SK-N-SH (cell line): ENCODE data around the gene IL22.

Experiments
- MAX ChIP-seq: IDR thresholded peaks from 2 replicates; pipeline ENCODE4 v1.4.0; 2012; ENCODE audit warnings: low read depth
- POLR2AphosphoS5 ChIP-seq: IDR thresholded peaks from 2 replicates; pipeline ENCODE4 v1.6.1; 2012; ENCODE audit warnings: low read depth, low read length
- TAF1 ChIP-seq: IDR thresholded peaks from 2 replicates; pipeline ENCODE4 v1.6.1; 2012; ENCODE audit warnings: low read depth, mild to moderate bottlenecking, low read length, moderate library complexity, borderline replicate concordance
- YY1 ChIP-seq: IDR thresholded peaks from 2 replicates; pipeline ENCODE4 v1.4.0; 2012; ENCODE audit warnings: low read depth, mild to moderate bottlenecking
- TF ChIP-seq, protein P1 (sequence below): fragments of 200-600 bp; sonication (generic); IDR thresholded peaks from 2 replicates; pipeline ENCODE4 v1.6.1; 2017; ENCODE audit warnings: antibody characterized with exemption, mild to moderate bottlenecking, moderate library complexity
- TF ChIP-seq, protein P2 (sequence below): IDR thresholded peaks from 2 replicates; pipeline ENCODE4 v1.6.1; 2012; ENCODE audit warnings: mild to moderate bottlenecking, low read depth, low read length, moderate library complexity

- TF ChIP-seq, protein P1, sequence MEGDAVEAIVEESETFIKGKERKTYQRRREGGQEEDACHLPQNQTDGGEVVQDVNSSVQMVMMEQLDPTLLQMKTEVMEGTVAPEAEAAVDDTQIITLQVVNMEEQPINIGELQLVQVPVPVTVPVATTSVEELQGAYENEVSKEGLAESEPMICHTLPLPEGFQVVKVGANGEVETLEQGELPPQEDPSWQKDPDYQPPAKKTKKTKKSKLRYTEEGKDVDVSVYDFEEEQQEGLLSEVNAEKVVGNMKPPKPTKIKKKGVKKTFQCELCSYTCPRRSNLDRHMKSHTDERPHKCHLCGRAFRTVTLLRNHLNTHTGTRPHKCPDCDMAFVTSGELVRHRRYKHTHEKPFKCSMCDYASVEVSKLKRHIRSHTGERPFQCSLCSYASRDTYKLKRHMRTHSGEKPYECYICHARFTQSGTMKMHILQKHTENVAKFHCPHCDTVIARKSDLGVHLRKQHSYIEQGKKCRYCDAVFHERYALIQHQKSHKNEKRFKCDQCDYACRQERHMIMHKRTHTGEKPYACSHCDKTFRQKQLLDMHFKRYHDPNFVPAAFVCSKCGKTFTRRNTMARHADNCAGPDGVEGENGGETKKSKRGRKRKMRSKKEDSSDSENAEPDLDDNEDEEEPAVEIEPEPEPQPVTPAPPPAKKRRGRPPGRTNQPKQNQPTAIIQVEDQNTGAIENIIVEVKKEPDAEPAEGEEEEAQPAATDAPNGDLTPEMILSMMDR, result no peak
- TF ChIP-seq YY1 (no peak), POLR2AphosphoS5 (no peak), MAX (no peak), TAF1 (no peak)
- TF ChIP-seq, protein P2, sequence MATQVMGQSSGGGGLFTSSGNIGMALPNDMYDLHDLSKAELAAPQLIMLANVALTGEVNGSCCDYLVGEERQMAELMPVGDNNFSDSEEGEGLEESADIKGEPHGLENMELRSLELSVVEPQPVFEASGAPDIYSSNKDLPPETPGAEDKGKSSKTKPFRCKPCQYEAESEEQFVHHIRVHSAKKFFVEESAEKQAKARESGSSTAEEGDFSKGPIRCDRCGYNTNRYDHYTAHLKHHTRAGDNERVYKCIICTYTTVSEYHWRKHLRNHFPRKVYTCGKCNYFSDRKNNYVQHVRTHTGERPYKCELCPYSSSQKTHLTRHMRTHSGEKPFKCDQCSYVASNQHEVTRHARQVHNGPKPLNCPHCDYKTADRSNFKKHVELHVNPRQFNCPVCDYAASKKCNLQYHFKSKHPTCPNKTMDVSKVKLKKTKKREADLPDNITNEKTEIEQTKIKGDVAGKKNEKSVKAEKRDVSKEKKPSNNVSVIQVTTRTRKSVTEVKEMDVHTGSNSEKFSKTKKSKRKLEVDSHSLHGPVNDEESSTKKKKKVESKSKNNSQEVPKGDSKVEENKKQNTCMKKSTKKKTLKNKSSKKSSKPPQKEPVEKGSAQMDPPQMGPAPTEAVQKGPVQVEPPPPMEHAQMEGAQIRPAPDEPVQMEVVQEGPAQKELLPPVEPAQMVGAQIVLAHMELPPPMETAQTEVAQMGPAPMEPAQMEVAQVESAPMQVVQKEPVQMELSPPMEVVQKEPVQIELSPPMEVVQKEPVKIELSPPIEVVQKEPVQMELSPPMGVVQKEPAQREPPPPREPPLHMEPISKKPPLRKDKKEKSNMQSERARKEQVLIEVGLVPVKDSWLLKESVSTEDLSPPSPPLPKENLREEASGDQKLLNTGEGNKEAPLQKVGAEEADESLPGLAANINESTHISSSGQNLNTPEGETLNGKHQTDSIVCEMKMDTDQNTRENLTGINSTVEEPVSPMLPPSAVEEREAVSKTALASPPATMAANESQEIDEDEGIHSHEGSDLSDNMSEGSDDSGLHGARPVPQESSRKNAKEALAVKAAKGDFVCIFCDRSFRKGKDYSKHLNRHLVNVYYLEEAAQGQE, result no peak
Measured at GRCh38 chr12:68235576-68235975, 17.8 kb downstream of the IL22 start.
